Activated T-helper 2 cell treated with anti-CD3 and anti-CD28 coated beads, Interferon-gamma antibody, Interleukin-2, Interleukin-4, amounts not matched to agents 10 μg/mL and 5 μg/mL and 100 μg/mL, durations not matched to agents 14 hours and 24 hours and 36 hours (primary cell): ENCODE results near the gene LMAN1L. TPM values are rescaled to one million over a fixed set of nuclear protein-coding genes. Genes with fewer than 3 reads are reported as not detected.
A peak's percentile ranks its signal among the peaks of the same experiment; 100 is the strongest.

ENCODE experiments used
- DNase-seq: peaks from one replicate; pipeline ENCODE4 v3.0.0; 2021; ENCODE audit warnings: low spot score
- H3K27ac Mint-ChIP-seq: one replicate; pipeline ENCODE4 v1.8.0; 2021; ENCODE audit warnings: mixed read lengths
- H3K27me3 Mint-ChIP-seq: one replicate; pipeline ENCODE4 v1.8.0; 2021; ENCODE audit warnings: low read depth, mixed read lengths
- H3K36me3 Mint-ChIP-seq: one replicate; pipeline ENCODE4 v1.8.0; 2021; ENCODE audit warnings: low read depth, mixed read lengths
- H3K4me1 Mint-ChIP-seq: one replicate; pipeline ENCODE4 v1.8.0; 2021; ENCODE audit warnings: low read depth, mixed read lengths
- H3K4me3 Mint-ChIP-seq: one replicate; pipeline ENCODE4 v1.8.0; 2021; ENCODE audit warnings: low read depth, mild to moderate bottlenecking, moderate library complexity, mixed read lengths
- H3K9me3 Mint-ChIP-seq: one replicate; pipeline ENCODE4 v1.8.0; 2021; ENCODE audit warnings: mixed read lengths
- intact Hi-C: fragments of 100-400 bp; cut with micrococcal nuclease; formaldehyde crosslinking; loops from one replicate; pipeline ENCODE4 v1.15.1; 2023
- total RNA-seq: library from RNA; stranded (reverse); gene quantifications from 2 replicates; pipeline ENCODE4 v1.2.3, GENCODE V29; 2022

Gene LMAN1L
- total RNA-seq, 1 donor from 2014 or later: 0.32 TPM

GRCh38 chr15:74854453-74855022, 41.9 kb downstream of the LMAN1L start:
- Mint-ChIP-seq H3K27ac (no peak overlapping the region), H3K9me3 (no peaks in the 10 kb centered on the region), H3K27me3 (no peaks in the 10 kb centered on the region), H3K4me3 (no peak overlapping the region), H3K4me1 (peaks cover 24% of the 10 kb centered on the region), H3K36me3 (peaks cover 31% of the 10 kb centered on the region)
- intact Hi-C loops: loop anchor here (5.0 kb wide), 1 partner anchor 48 kb away; no protein-coding TSS in a partner anchor
- DNase-seq: no peak

- no peaks in the 10 kb centered on the region for H3K27me3 Mint-ChIP-seq
- intact Hi-C loops: loop anchor here (5.0 kb wide), 1 partner anchor 46 kb away; no protein-coding TSS in a partner anchor
- no peak for DNase-seq
- peaks cover 27% of the 10 kb centered on the region for H3K36me3 Mint-ChIP-seq
- H3K4me3 Mint-ChIP-seq: no peak overlapping the region
- H3K9me3 Mint-ChIP-seq: no peaks in the 10 kb centered on the region
- peaks cover 26% of the 10 kb centered on the region for H3K4me1 Mint-ChIP-seq
- H3K27ac Mint-ChIP-seq: peak overlapping the region; percentile 11
Observed at GRCh38 chr15:74855857-74856256, 43.2 kb downstream of the LMAN1L start.

GRCh38 chr15:74856537-74856936, 43.9 kb downstream of the LMAN1L start:
- H3K9me3 Mint-ChIP-seq: no peaks in the 10 kb centered on the region
- H3K27me3 Mint-ChIP-seq: no peaks in the 10 kb centered on the region
- intact Hi-C loops: loop anchor here (5.0 kb wide), 1 partner anchor 46 kb away; no protein-coding TSS in a partner anchor
- no peak overlapping the region for H3K27ac Mint-ChIP-seq
- H3K36me3 Mint-ChIP-seq: peaks cover 22% of the 10 kb centered on the region
- peaks cover 28% of the 10 kb centered on the region for H3K4me1 Mint-ChIP-seq
- no peak overlapping the region for H3K4me3 Mint-ChIP-seq
- no peak for DNase-seq

GRCh38 chr15:74857082-74857655, 44.5 kb downstream of the LMAN1L start:
- peaks cover 28% of the 10 kb centered on the region for H3K4me1 Mint-ChIP-seq
- H3K36me3 Mint-ChIP-seq: peaks cover 18% of the 10 kb centered on the region
- no peak overlapping the region for H3K4me3 Mint-ChIP-seq
- no peaks in the 10 kb centered on the region for H3K27me3 Mint-ChIP-seq
- peak overlapping the region; percentile 36 for H3K27ac Mint-ChIP-seq
- intact Hi-C loops: loop anchor here (5.0 kb wide), 1 partner anchor 45 kb away; no protein-coding TSS in a partner anchor
- H3K9me3 Mint-ChIP-seq: no peaks in the 10 kb centered on the region
- no peak for DNase-seq

- Mint-ChIP-seq H3K27ac (peak overlapping the region; percentile 67), H3K36me3 (peaks cover 13% of the 10 kb centered on the region), H3K4me3 (no peak overlapping the region), H3K9me3 (no peaks in the 10 kb centered on the region), H3K4me1 (peaks cover 28% of the 10 kb centered on the region), H3K27me3 (no peaks in the 10 kb centered on the region)
- DNase-seq: no peak
- intact Hi-C loops: loop anchor here (5.0 kb wide), 1 partner anchor 44 kb away; no protein-coding TSS in a partner anchor
Observed at GRCh38 chr15:74857671-74858368, 45.2 kb downstream of the LMAN1L start.

GRCh38 chr15:74858369-74858740, 45.7 kb downstream of the LMAN1L start:
- Mint-ChIP-seq H3K4me1 (peaks cover 27% of the 10 kb centered on the region), H3K27me3 (no peaks in the 10 kb centered on the region), H3K27ac (peak overlapping the region; percentile 67), H3K4me3 (no peak overlapping the region), H3K9me3 (no peaks in the 10 kb centered on the region), H3K36me3 (peaks cover 7% of the 10 kb centered on the region)
- DNase-seq: no peak
- intact Hi-C loops: loop anchor here (5.0 kb wide), 1 partner anchor 44 kb away; no protein-coding TSS in a partner anchor

- Mint-ChIP-seq H3K36me3 (peaks cover 38% of the 10 kb centered on the region), H3K9me3 (no peaks in the 10 kb centered on the region), H3K27ac (peak overlapping the region; percentile 48), H3K27me3 (no peaks in the 10 kb centered on the region), H3K4me3 (no peak overlapping the region), H3K4me1 (peaks cover 44% of the 10 kb centered on the region)
- no peak for DNase-seq
- intact Hi-C loops: no loop called here
Observed at GRCh38 chr15:74863239-74864056, 50.8 kb downstream of the LMAN1L start.

- no peaks in the 10 kb centered on the region for H3K9me3 Mint-ChIP-seq
- H3K4me1 Mint-ChIP-seq: peaks cover 41% of the 10 kb centered on the region
- H3K36me3 Mint-ChIP-seq: peaks cover 38% of the 10 kb centered on the region
- peak overlapping the region; percentile 51 for H3K27ac Mint-ChIP-seq
- no peaks in the 10 kb centered on the region for H3K27me3 Mint-ChIP-seq
- DNase-seq: no peak
- intact Hi-C loops: no loop called here
- H3K4me3 Mint-ChIP-seq: no peak overlapping the region
Observed at GRCh38 chr15:74864296-74864695, 51.7 kb downstream of the LMAN1L start.

- intact Hi-C loops: no loop called here
- H3K27me3 Mint-ChIP-seq: no peaks in the 10 kb centered on the region
- no peaks in the 10 kb centered on the region for H3K9me3 Mint-ChIP-seq
- DNase-seq: no peak
- peaks cover 49% of the 10 kb centered on the region for H3K4me1 Mint-ChIP-seq
- peak overlapping the region; percentile 19 for H3K27ac Mint-ChIP-seq
- peaks cover 48% of the 10 kb centered on the region for H3K36me3 Mint-ChIP-seq
- no peak overlapping the region for H3K4me3 Mint-ChIP-seq
Observed at GRCh38 chr15:74865316-74865715, 52.7 kb downstream of the LMAN1L start.

GRCh38 chr15:74866090-74866489, 53.5 kb downstream of the LMAN1L start:
- H3K27ac Mint-ChIP-seq: peak overlapping the region; percentile 29
- no peak overlapping the region for H3K4me3 Mint-ChIP-seq
- H3K27me3 Mint-ChIP-seq: no peaks in the 10 kb centered on the region
- DNase-seq: no peak
- intact Hi-C loops: no loop called here
- peaks cover 52% of the 10 kb centered on the region for H3K36me3 Mint-ChIP-seq
- H3K4me1 Mint-ChIP-seq: peaks cover 56% of the 10 kb centered on the region
- H3K9me3 Mint-ChIP-seq: no peaks in the 10 kb centered on the region

GRCh38 chr15:74867466-74868038, 54.9 kb downstream of the LMAN1L start:
- H3K27ac Mint-ChIP-seq: peak overlapping the region; percentile 69
- peaks cover 59% of the 10 kb centered on the region for H3K4me1 Mint-ChIP-seq
- peaks cover 55% of the 10 kb centered on the region for H3K36me3 Mint-ChIP-seq
- no peaks in the 10 kb centered on the region for H3K27me3 Mint-ChIP-seq
- no peak for DNase-seq
- intact Hi-C loops: no loop called here
- no peaks in the 10 kb centered on the region for H3K9me3 Mint-ChIP-seq
- H3K4me3 Mint-ChIP-seq: peak overlapping the region; percentile 26

GRCh38 chr15:74868059-74868458, 55.4 kb downstream of the LMAN1L start:
- H3K9me3 Mint-ChIP-seq: no peaks in the 10 kb centered on the region
- peak overlapping the region; percentile 69 for H3K27ac Mint-ChIP-seq
- no peaks in the 10 kb centered on the region for H3K27me3 Mint-ChIP-seq

More at GRCh38 chr15:74868059-74868458, 55.4 kb downstream of the LMAN1L start:
- H3K4me1 Mint-ChIP-seq: peaks cover 63% of the 10 kb centered on the region
- peak overlapping the region; percentile 26 for H3K4me3 Mint-ChIP-seq
- peaks cover 60% of the 10 kb centered on the region for H3K36me3 Mint-ChIP-seq
- intact Hi-C loops: no loop called here
- DNase-seq: no peak
